Measurements from ENCODE around the gene R3HDM2. TPM values are rescaled to one million over a fixed set of nuclear protein-coding genes. Genes with fewer than 3 reads are reported as not detected.
A peak's percentile ranks its signal among the peaks of the same experiment; 100 is the strongest.

R3HDM2 gene
- total and polyA plus RNA-seq, 2 donors (not counting 1 experiment from before 2014, with no cell fraction given): 21.3 to 22.8 TPM

DNA sequence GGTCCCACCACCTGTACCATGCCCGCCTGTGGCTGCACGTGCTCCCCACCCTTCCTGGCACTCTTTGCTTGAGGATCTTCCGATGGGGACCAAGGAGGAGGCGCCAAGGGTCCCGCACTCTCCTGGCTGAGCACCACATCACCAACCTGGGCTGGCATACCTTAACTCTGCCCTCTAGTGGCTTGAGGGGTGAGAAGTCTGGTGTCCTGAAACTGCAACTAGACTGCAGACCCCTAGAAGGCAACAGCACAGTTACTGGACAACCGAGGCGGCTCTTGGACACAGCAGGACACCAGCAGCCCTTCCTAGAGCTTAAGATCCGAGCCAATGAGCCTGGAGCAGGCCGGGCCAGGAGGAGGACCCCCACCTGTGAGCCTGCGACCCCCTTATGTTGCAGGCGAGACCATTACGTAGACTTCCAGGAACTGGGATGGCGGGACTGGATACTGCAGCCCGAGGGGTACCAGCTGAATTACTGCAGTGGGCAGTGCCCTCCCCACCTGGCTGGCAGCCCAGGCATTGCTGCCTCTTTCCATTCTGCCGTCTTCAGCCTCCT lies 25.4 kb upstream of the R3HDM2 start:
- Histone ChIP-seq H2AFZ (ENCODE audit: low read length) (no peak overlapping the region), H3K9me3 (ENCODE audit: control insufficient read depth, insufficient read depth, low read depth, low read length) (no peaks in the 10 kb centered on the region), H4K20me1 (ENCODE audit: control insufficient read depth, extremely low read depth, insufficient read depth, low read length) (no peaks in the 10 kb centered on the region), H3K4me3 (replicated peaks in 1 of 4; ENCODE audit: control extremely low read depth in 1 of 4, insufficient read depth in 1 of 4, low read depth in 3 of 4, low read length in 4 of 4) (peak overlapping the region in 1 of 4 experiments; percentile 59), H3K4me2 (ENCODE audit: extremely low read depth, insufficient read depth, low read length) (no peak overlapping the region), H3K4me1 (ENCODE audit: control insufficient read depth, extremely low read depth, insufficient read depth, low read length) (peaks cover 23% of the 10 kb centered on the region), H3K27me3 (ENCODE audit: control insufficient read depth, insufficient read depth, low read length) (no peaks in the 10 kb centered on the region), H3K9ac (ENCODE audit: insufficient read depth, low read length) (no peak overlapping the region), H3K27ac (ENCODE audit: insufficient read depth, low read length) (no peak overlapping the region), H3K79me2 (ENCODE audit: control insufficient read depth, insufficient read depth, low read length) (no peaks in the 10 kb centered on the region), H3K36me3 (ENCODE audit: control insufficient read depth, insufficient read depth, low read length) (no peaks in the 10 kb centered on the region)
- peak; percentile 35 to 61 for TF ChIP-seq CTCF (conservative IDR thresholded peaks at IDR 0.05 in 1 of 2, IDR thresholded peaks at IDR 0.05 in 1 of 2; ENCODE audit: low read depth in 1 of 2, low read length in 2 of 2)
- no peak for TF ChIP-seq EZH2 (IDR thresholded peaks at IDR 0.05; ENCODE audit: low read length, missing control alignments)
- DNase-seq (ENCODE audit: low read depth in 2 of 2): peak; percentile 29 to 37

- no peak overlapping the region for H3K27ac ChIP-seq (ENCODE audit: insufficient read depth, low read length)
- no peak overlapping the region for H3K9ac ChIP-seq (ENCODE audit: insufficient read depth, low read length)
- H3K9me3 ChIP-seq (ENCODE audit: control insufficient read depth, insufficient read depth, low read depth, low read length): no peaks in the 10 kb centered on the region
- no peaks in the 10 kb centered on the region for H4K20me1 ChIP-seq (ENCODE audit: control insufficient read depth, extremely low read depth, insufficient read depth, low read length)
- no peak overlapping the region for H2AFZ ChIP-seq (ENCODE audit: low read length)
- H3K4me1 ChIP-seq (ENCODE audit: control insufficient read depth, extremely low read depth, insufficient read depth, low read length): peaks cover 25% of the 10 kb centered on the region
- no peak overlapping the region for H3K4me2 ChIP-seq (ENCODE audit: extremely low read depth, insufficient read depth, low read length)
- DNase-seq (ENCODE audit: low read depth in 2 of 2): no peak
- H3K27me3 ChIP-seq (ENCODE audit: control insufficient read depth, insufficient read depth, low read length): no peaks in the 10 kb centered on the region
- no peaks in the 10 kb centered on the region for H3K79me2 ChIP-seq (ENCODE audit: control insufficient read depth, insufficient read depth, low read length)
- H3K4me3 ChIP-seq (replicated peaks in 1 of 4; ENCODE audit: control extremely low read depth in 1 of 4, insufficient read depth in 1 of 4, low read depth in 3 of 4, low read length in 4 of 4): peak overlapping the region in 1 of 4 experiments; percentile 59
- no peaks in the 10 kb centered on the region for H3K36me3 ChIP-seq (ENCODE audit: control insufficient read depth, insufficient read depth, low read length)
- TF ChIP-seq EZH2 (IDR thresholded peaks at IDR 0.05; ENCODE audit: low read length, missing control alignments) (no peak), CTCF (conservative IDR thresholded peaks at IDR 0.05 in 1 of 2, IDR thresholded peaks at IDR 0.05 in 1 of 2; ENCODE audit: low read depth in 1 of 2, low read length in 2 of 2) (no peak)
These were observed 24.7 kb upstream of the R3HDM2 start for GRCh38 chr12:57455374-57456144.

GRCh38 chr12:57454566-57455373 lies 23.9 kb upstream of the R3HDM2 start, which contains the start of gene INHBE:
INHBE (plus strand) TSS chr12:57455307; CDS start chr12:57455537, 230 bp downstream.
- Histone ChIP-seq H3K4me2 (ENCODE audit: extremely low read depth, insufficient read depth, low read length) (no peak within 1 kb of the TSS), H3K27me3 (ENCODE audit: control insufficient read depth, insufficient read depth, low read length) (no peaks in the 10 kb centered on the region), H3K79me2 (ENCODE audit: control insufficient read depth, insufficient read depth, low read length) (no peaks in the 10 kb centered on the region), H3K9me3 (ENCODE audit: control insufficient read depth, insufficient read depth, low read depth, low read length) (no peaks in the 10 kb centered on the region), H4K20me1 (ENCODE audit: control insufficient read depth, extremely low read depth, insufficient read depth, low read length) (no peaks in the 10 kb centered on the region), H3K27ac (ENCODE audit: insufficient read depth, low read length) (no peak within 1 kb of the TSS), H3K36me3 (ENCODE audit: control insufficient read depth, insufficient read depth, low read length) (no peaks in the 10 kb centered on the region), H3K9ac (ENCODE audit: insufficient read depth, low read length) (no peak within 1 kb of the TSS), H2AFZ (ENCODE audit: low read length) (no peak within 1 kb of the TSS), H3K4me3 (replicated peaks in 1 of 4; ENCODE audit: control extremely low read depth in 1 of 4, insufficient read depth in 1 of 4, low read depth in 3 of 4, low read length in 4 of 4) (peak within 1 kb of the TSS in 1 of 4 experiments; percentile 59), H3K4me1 (ENCODE audit: control insufficient read depth, extremely low read depth, insufficient read depth, low read length) (peaks cover 25% of the 10 kb centered on the region)
- TF ChIP-seq CTCF (conservative IDR thresholded peaks at IDR 0.05 in 1 of 2, IDR thresholded peaks at IDR 0.05 in 1 of 2; ENCODE audit: low read depth in 1 of 2, low read length in 2 of 2): no peak
- no peak for TF ChIP-seq EZH2 (IDR thresholded peaks at IDR 0.05; ENCODE audit: low read length, missing control alignments)
- DNase-seq (ENCODE audit: low read depth in 2 of 2): peak; percentile 69 to 95

Data from fibroblast of lung (primary cell).